Regular cardiac myocyte (primary cell): Measurements from ENCODE around the gene GPD1L. TPM values are rescaled to one million over a fixed set of nuclear protein-coding genes. Genes with fewer than 3 reads are reported as not detected.

ENCODE experiments used
- total RNA-seq: library from RNA; depleted of rRNA; stranded (reverse); fragments of >200 nt; gene quantifications from 2 replicates; pipeline ENCODE4 v1.2.3, GENCODE V29; 2014

The GPD1L gene
- 12.5 and 12.7 TPM in 2 replicates for total RNA-seq

GRCh38 chr3:32106132-32106928 is at the start of gene GPD1L:
TSS of gene GPD1L (plus strand) at chr3:32106620. CDS start at chr3:32106712, 92 bp downstream.

Other genes with a start within 250 kb of the GPD1L start
- gene OSBPL10, start 125.4 kb upstream of the GPD1L start, total RNA-seq, result 6.7 and 19.2 TPM in 2 replicates
- 0.19 and 0.85 TPM in 2 replicates for gene ZNF860, start 124.9 kb upstream of the GPD1L start, total RNA-seq
- gene CMTM8, start 132.1 kb downstream of the GPD1L start, total RNA-seq, result 0.38 and 0.56 TPM in 2 replicates